GM23338 (cell line): Measurements from ENCODE around the gene TMEM52. TPM values are rescaled to one million over a fixed set of nuclear protein-coding genes. Genes with fewer than 3 reads are reported as not detected.

Experiments
- ATAC-seq: fragments of 200-7000 bp; cut with Tn5 transposase; 3 replicates; pipeline ENCODE4 v1.9.1; 2020
- DNase-seq: peaks from one replicate; pipeline ENCODE4 v3.0.0-alpha.2; 2015; ENCODE audit warnings: low spot score
- H2AFZ ChIP-seq: fragments of 200-600 bp; sonication (generic); 2 replicates; pipeline ENCODE4 v1.8.0; 2016; ENCODE audit warnings: antibody characterized with exemption, mild to moderate bottlenecking, moderate library complexity
- H3F3A ChIP-seq: fragments of 200-600 bp; sonication (generic); replicated peaks from 2 replicates; pipeline ENCODE4 v1.8.0; 2017; ENCODE audit warnings: antibody characterized with exemption, mixed run types, low read depth
- H3K27ac ChIP-seq: fragments of 200-600 bp; sonication (generic); 2 replicates; pipeline ENCODE4 v1.6.1; 2016; ENCODE audit warnings: low read depth
- H3K27me3 ChIP-seq: fragments of 200-600 bp; sonication (generic); 2 replicates; pipeline ENCODE4 v1.8.0; 2016; ENCODE audit warnings: mild to moderate bottlenecking, mixed run types, moderate library complexity; ENCODE audit not compliant: insufficient read depth
- H3K36me3 ChIP-seq: fragments of 200-600 bp; sonication (generic); 2 replicates; pipeline ENCODE4 v1.8.0; 2016; ENCODE audit warnings: mild to moderate bottlenecking; ENCODE audit not compliant: insufficient read depth
- H3K4me1 ChIP-seq: fragments of 200-600 bp; sonication (generic); 2 replicates; pipeline ENCODE4 v1.8.0; 2016; ENCODE audit warnings: mild to moderate bottlenecking, moderate library complexity; ENCODE audit not compliant: insufficient read depth
- H3K4me2 ChIP-seq: fragments of 200-600 bp; sonication (generic); 2 replicates; pipeline ENCODE4 v1.7.1; 2017; ENCODE audit warnings: mixed run types
- H3K4me3 ChIP-seq: fragments of 200-600 bp; sonication (generic); 2 replicates; pipeline ENCODE4 v1.6.1; 2016; ENCODE audit warnings: mixed run types
- H3K79me2 ChIP-seq: fragments of 200-600 bp; sonication (generic); replicated peaks from 2 replicates; pipeline ENCODE4 v1.8.0; 2017; ENCODE audit warnings: mild to moderate bottlenecking; ENCODE audit not compliant: insufficient read depth
- H3K9me2 ChIP-seq: fragments of 200-600 bp; sonication (generic); 2 replicates; pipeline ENCODE4 v1.8.0; 2017; ENCODE audit not compliant: insufficient read depth
- H4K20me1 ChIP-seq: fragments of 200-600 bp; sonication (generic); replicated peaks from 2 replicates; pipeline ENCODE4 v1.8.0; 2017; ENCODE audit warnings: mild to moderate bottlenecking; ENCODE audit not compliant: insufficient read depth
- H3K27ac Mint-ChIP-seq: 2 replicates; pipeline ENCODE4 v1.8.0; 2020; ENCODE audit warnings: inconsistent platforms, mild to moderate bottlenecking, moderate library complexity, mixed read lengths
- H3K27me3 Mint-ChIP-seq: 3 replicates; pipeline ENCODE4 v1.8.0; 2022; ENCODE audit warnings: low read depth, mild to moderate bottlenecking, moderate library complexity, mixed read lengths, inconsistent platforms; ENCODE audit not compliant: insufficient read depth, poor library complexity
- H3K36me3 Mint-ChIP-seq: 3 replicates; pipeline ENCODE4 v1.8.0; 2021; ENCODE audit warnings: low read depth, mild to moderate bottlenecking, inconsistent platforms, moderate library complexity, mixed read lengths
- H3K4me1 Mint-ChIP-seq: 3 replicates; pipeline ENCODE4 v1.8.0; 2020; ENCODE audit warnings: mild to moderate bottlenecking, inconsistent platforms, mixed read lengths
- H3K4me3 Mint-ChIP-seq: 3 replicates; pipeline ENCODE4 v1.8.0; 2021; ENCODE audit warnings: moderate library complexity, mild to moderate bottlenecking, inconsistent platforms, mixed read lengths
- H3K9me3 Mint-ChIP-seq: 3 replicates; pipeline ENCODE4 v1.8.0; 2020; ENCODE audit warnings: moderate library complexity, mild to moderate bottlenecking, inconsistent platforms, mixed read lengths
- EZH2phosphoT487 ChIP-seq: fragments of 200-600 bp; sonication (generic); IDR thresholded peaks from one replicate; pipeline ENCODE4 v1.8.1; 2018; ENCODE audit warnings: antibody characterized with exemption; ENCODE audit not compliant: unreplicated experiment
- POLR2AphosphoS5 ChIP-seq: IDR thresholded peaks from 2 replicates; pipeline ENCODE4 v1.6.1; 2016; ENCODE audit warnings: antibody characterized with exemption, low read depth
- polyA plus RNA-seq: library from polyadenylated mRNA; unstranded; fragments of >200 nt; fragmentation: Nextera tagmentation; extraction: Ambion mirVana; gene quantifications from 2 replicates; pipeline ENCODE4 v1.2.1, GENCODE V29; 2016
- total RNA-seq: library from RNA; depleted of rRNA; stranded (reverse); fragments of >200 nt; shearing (Covaris generic); gene quantifications from 2 replicates; pipeline ENCODE4 v1.2.3, GENCODE V29; 2014
- TF ChIP-seq, protein P1 (sequence below): IDR thresholded peaks from one replicate; pipeline ENCODE4 v1.6.1; 2018; ENCODE audit warnings: antibody characterized with exemption; ENCODE audit not compliant: unreplicated experiment
- TF ChIP-seq, protein P2 (sequence below), 2 experiments: fragments of 200-600 bp in 1 of 2; sonication (generic) in 1 of 2; conservative IDR thresholded peaks; 2 replicates each; pipeline versions ENCODE4 v1.5.1 to v1.6.1; 2016 to 2017; ENCODE audit warnings: antibody characterized with exemption in 2 of 2, low read depth in 2 of 2, mild to moderate bottlenecking in 2 of 2, moderate library complexity in 1 of 2

TMEM52 gene
- total and polyA plus RNA-seq, 2 experiments from 2014 or later = 19.5 to 25.0 TPM

DNA sequence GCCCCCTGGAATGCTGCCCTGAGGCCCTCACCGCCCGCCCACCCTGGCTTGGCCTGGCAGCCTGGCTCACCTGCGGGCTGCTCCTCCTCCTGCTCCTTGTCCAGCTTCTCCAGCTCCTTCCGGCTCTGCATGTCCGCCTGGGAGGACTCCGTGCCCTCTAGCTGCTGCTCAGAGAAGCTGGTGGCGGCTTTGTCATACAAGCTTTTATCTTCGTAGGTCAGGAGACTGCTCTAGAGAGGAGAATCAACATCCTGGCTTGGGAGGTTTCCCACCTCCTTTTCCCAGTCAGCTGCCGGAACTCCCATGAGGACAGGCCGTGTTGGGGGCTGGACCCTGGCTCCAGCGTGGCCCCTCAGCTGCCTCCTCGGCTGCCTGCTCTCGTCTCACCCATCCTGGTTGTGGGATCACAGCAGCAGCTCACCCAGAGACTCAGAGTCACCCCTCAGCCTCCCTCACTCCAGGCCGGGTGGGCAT is 36.6 kb upstream of the TMEM52 start:
- Histone ChIP-seq H4K20me1 (no peaks in the 10 kb centered on the region), H3K27ac (no peak overlapping the region), H3K4me1 (no peaks in the 10 kb centered on the region; the same call in 1 of the 2 replicates), H3K4me3 (no peak overlapping the region), H3K4me2 (no peak overlapping the region), H3K9me2 (no peaks in the 10 kb centered on the region), H2AFZ (no peak overlapping the region), H3F3A (peaks cover 5% of the 10 kb centered on the region), H3K79me2 (no peaks in the 10 kb centered on the region), H3K27me3 (no peaks in the 10 kb centered on the region), H3K36me3 (no peaks in the 10 kb centered on the region)
- ATAC-seq (no peak), DNase-seq (no peak)
- H3K36me3 Mint-ChIP-seq = peaks cover 2% of the 10 kb centered on the region; the same call in 2 of the 3 replicates
- peaks cover 12% of the 10 kb centered on the region for H3K27me3 Mint-ChIP-seq
- TF ChIP-seq EZH2phosphoT487 (no peak), POLR2AphosphoS5 (no peak)
- no peak overlapping the region for H3K27ac Mint-ChIP-seq
- H3K4me3 Mint-ChIP-seq = no peak overlapping the region
- H3K9me3 Mint-ChIP-seq = peaks cover 3% of the 10 kb centered on the region
- peaks cover 9% of the 10 kb centered on the region for H3K4me1 Mint-ChIP-seq

DNA sequence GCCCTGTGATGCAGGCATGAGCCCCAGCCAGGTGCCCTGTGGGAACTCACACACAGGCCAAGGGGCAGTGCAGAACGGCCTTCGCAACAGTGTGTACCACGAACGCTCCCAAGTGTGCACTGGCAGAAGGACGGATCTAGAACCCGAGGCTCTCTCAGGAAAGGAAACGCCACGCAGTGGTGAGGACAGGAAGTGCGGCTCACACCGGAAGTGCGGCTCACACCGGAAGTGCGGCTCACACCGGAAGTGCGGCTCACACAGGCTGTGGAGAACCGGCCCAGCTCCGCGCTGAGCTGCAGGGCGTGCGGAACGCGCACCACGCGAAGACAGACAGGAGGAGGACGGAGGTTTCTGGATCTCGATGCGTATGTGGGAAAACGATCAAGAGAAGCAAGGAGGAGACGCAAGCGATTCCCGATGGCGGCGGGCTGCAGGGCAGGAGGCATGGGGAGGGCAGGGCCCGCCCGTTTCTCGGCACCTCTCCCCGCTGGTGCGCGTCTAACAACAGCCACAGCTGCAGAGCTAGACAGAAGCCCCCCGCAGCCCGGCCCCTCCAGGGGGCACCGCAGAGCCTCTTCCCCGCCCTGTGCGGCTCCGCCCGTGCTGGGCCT is 35.9 kb upstream of the TMEM52 start:
- DNase-seq = peak; percentile 53
- no peak overlapping the region for H3K27ac Mint-ChIP-seq
- H3K4me1 Mint-ChIP-seq = peaks cover 3% of the 10 kb centered on the region; the same call in 2 of the 3 replicates

More for the DNA sequence above, 35.9 kb upstream of the TMEM52 start:
- H3K27me3 ChIP-seq = no peaks in the 10 kb centered on the region
- no peak overlapping the region for H3K27ac ChIP-seq
- H3K36me3 Mint-ChIP-seq = peaks cover 2% of the 10 kb centered on the region; the same call in 2 of the 3 replicates
- H3K79me2 ChIP-seq = no peaks in the 10 kb centered on the region
- H3K4me1 ChIP-seq = no peaks in the 10 kb centered on the region
- peaks cover 3% of the 10 kb centered on the region for H3K9me3 Mint-ChIP-seq
- no peaks in the 10 kb centered on the region for H3K9me2 ChIP-seq
- no peaks in the 10 kb centered on the region for H4K20me1 ChIP-seq
- H3K4me3 ChIP-seq = no peak overlapping the region
- no peak overlapping the region for H2AFZ ChIP-seq
- no peaks in the 10 kb centered on the region for H3K36me3 ChIP-seq
- ATAC-seq = peak; percentile 24
- TF ChIP-seq, protein P1, sequence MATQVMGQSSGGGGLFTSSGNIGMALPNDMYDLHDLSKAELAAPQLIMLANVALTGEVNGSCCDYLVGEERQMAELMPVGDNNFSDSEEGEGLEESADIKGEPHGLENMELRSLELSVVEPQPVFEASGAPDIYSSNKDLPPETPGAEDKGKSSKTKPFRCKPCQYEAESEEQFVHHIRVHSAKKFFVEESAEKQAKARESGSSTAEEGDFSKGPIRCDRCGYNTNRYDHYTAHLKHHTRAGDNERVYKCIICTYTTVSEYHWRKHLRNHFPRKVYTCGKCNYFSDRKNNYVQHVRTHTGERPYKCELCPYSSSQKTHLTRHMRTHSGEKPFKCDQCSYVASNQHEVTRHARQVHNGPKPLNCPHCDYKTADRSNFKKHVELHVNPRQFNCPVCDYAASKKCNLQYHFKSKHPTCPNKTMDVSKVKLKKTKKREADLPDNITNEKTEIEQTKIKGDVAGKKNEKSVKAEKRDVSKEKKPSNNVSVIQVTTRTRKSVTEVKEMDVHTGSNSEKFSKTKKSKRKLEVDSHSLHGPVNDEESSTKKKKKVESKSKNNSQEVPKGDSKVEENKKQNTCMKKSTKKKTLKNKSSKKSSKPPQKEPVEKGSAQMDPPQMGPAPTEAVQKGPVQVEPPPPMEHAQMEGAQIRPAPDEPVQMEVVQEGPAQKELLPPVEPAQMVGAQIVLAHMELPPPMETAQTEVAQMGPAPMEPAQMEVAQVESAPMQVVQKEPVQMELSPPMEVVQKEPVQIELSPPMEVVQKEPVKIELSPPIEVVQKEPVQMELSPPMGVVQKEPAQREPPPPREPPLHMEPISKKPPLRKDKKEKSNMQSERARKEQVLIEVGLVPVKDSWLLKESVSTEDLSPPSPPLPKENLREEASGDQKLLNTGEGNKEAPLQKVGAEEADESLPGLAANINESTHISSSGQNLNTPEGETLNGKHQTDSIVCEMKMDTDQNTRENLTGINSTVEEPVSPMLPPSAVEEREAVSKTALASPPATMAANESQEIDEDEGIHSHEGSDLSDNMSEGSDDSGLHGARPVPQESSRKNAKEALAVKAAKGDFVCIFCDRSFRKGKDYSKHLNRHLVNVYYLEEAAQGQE = no peak
- TF ChIP-seq, protein P2, sequence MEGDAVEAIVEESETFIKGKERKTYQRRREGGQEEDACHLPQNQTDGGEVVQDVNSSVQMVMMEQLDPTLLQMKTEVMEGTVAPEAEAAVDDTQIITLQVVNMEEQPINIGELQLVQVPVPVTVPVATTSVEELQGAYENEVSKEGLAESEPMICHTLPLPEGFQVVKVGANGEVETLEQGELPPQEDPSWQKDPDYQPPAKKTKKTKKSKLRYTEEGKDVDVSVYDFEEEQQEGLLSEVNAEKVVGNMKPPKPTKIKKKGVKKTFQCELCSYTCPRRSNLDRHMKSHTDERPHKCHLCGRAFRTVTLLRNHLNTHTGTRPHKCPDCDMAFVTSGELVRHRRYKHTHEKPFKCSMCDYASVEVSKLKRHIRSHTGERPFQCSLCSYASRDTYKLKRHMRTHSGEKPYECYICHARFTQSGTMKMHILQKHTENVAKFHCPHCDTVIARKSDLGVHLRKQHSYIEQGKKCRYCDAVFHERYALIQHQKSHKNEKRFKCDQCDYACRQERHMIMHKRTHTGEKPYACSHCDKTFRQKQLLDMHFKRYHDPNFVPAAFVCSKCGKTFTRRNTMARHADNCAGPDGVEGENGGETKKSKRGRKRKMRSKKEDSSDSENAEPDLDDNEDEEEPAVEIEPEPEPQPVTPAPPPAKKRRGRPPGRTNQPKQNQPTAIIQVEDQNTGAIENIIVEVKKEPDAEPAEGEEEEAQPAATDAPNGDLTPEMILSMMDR (conservative IDR thresholded peaks at IDR 0.05; ENCODE audit: low read depth in 2 of 2) = peak; percentile 26 to 48; a peak in 3 of 4 replicates
- H3K4me3 Mint-ChIP-seq = no peak overlapping the region
- peaks cover 10% of the 10 kb centered on the region for H3K27me3 Mint-ChIP-seq
- H3F3A ChIP-seq = no peaks in the 10 kb centered on the region
- no peak overlapping the region for H3K4me2 ChIP-seq
